ENCODE data around the gene PRPF31.

Gene PRPF31

DNA sequence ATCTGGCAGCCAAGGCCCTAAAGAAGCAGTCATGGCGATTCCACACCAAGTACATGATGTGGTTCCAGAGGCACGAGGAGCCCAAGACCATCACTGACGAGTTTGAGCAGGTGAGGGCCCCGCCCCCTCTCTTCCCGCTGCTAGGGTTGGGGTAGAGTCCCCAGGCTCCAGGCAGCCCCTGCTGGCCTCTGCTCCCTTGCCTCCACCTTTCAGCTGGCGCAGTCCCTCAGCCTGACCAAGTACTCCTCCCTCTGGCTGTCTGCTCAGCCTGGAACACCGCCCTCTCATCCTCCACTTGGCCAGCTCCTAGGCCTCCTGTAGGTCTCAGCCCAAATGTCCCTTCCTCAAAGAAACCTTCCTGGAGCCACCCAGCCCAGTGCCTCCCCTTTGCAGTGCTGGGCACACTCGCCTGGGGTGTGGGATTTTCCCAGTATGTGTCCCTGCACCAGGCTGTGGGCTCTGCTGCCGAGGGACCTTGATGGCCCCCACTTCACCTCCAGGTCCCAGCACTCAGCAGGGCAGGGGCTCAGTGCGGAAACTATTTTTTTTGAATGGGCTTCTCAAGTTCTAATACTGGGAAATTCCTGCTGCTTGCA lies 38.3 kb downstream of the PRPF31 start:
- TF ChIP-seq, protein P1, sequence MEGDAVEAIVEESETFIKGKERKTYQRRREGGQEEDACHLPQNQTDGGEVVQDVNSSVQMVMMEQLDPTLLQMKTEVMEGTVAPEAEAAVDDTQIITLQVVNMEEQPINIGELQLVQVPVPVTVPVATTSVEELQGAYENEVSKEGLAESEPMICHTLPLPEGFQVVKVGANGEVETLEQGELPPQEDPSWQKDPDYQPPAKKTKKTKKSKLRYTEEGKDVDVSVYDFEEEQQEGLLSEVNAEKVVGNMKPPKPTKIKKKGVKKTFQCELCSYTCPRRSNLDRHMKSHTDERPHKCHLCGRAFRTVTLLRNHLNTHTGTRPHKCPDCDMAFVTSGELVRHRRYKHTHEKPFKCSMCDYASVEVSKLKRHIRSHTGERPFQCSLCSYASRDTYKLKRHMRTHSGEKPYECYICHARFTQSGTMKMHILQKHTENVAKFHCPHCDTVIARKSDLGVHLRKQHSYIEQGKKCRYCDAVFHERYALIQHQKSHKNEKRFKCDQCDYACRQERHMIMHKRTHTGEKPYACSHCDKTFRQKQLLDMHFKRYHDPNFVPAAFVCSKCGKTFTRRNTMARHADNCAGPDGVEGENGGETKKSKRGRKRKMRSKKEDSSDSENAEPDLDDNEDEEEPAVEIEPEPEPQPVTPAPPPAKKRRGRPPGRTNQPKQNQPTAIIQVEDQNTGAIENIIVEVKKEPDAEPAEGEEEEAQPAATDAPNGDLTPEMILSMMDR (conservative IDR thresholded peaks at IDR 0.05; ENCODE audit: low read length): no peak
- TF ChIP-seq EZH2phosphoT487 (IDR thresholded peaks at IDR 0.05; ENCODE audit: borderline replicate concordance): no peak
- Histone ChIP-seq H4K20me1 (ENCODE audit: insufficient read depth, low read length, poor library complexity, severe bottlenecking) (peaks cover 13% of the 10 kb centered on the region), H3K9ac (ENCODE audit: low read depth, low read length, poor library complexity, severe bottlenecking) (no peak overlapping the region), H3K36me3 (ENCODE audit: insufficient read depth, low read length) (peaks cover 77% of the 10 kb centered on the region; the same call in 1 of the 2 replicates), H3K4me3 (ENCODE audit: low read length, poor library complexity, severe bottlenecking) (no peak overlapping the region), H3F3A (ENCODE audit: low read depth) (peaks cover 10% of the 10 kb centered on the region; the same call in 1 of the 2 replicates), H3K79me2 (ENCODE audit: insufficient read depth, low read length) (peaks cover 16% of the 10 kb centered on the region), H3K27me3 (ENCODE audit: insufficient read depth, low read length, poor library complexity, severe bottlenecking) (no peaks in the 10 kb centered on the region), H3K9me3 (ENCODE audit: insufficient read depth, low read depth, low read length) (no peaks in the 10 kb centered on the region), H3K4me2 (ENCODE audit: low read depth, low read length, poor library complexity, severe bottlenecking) (no peak overlapping the region), H2AFZ (ENCODE audit: low read length) (no peak overlapping the region), H3K9me2 (replicated peaks; ENCODE audit: low read depth, low read length) (no peaks in the 10 kb centered on the region), H3K4me1 (ENCODE audit: insufficient read depth, low read length, poor library complexity, severe bottlenecking) (peaks cover 9% of the 10 kb centered on the region)

DNA sequence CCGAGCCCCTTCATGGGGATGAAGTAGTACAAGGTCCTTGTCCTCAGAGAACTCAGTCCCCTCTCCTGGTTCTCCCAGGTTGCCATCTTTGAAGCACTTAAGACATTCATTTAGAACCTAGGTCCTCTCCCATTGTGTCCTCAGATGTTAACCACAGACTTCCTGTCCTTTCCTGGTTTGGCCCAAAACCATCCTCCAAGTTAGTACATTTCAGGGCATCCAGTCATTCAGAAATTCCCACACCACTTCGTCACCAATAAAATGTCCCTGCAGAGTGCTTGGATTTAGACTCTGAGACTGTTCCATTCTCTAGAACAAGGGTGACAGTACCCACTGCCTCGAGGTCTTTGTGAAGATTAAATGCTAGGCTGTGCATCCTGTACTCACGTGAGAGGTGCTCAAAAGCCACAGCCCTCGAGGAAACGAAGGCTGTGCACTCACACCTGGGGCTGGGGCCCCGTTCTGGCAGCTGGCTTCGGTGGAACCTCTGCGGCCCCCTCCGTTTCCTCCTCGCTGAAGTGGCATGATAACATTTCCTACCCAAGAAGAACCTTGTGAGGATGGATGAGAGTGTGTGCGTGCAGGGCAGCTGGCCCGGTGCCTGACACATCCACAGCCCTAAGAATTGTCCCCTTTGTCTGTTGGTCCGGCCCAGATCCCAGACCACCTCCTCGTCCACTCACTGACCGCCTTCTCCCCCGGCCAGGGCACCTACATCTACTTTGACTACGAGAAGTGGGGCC lies 39.2 kb downstream of the PRPF31 start:
- Histone ChIP-seq H4K20me1 (ENCODE audit: insufficient read depth, low read length, poor library complexity, severe bottlenecking) (peaks cover 16% of the 10 kb centered on the region), H3K9me3 (ENCODE audit: insufficient read depth, low read depth, low read length) (no peaks in the 10 kb centered on the region), H3K9me2 (replicated peaks; ENCODE audit: low read depth, low read length) (no peaks in the 10 kb centered on the region), H3K9ac (ENCODE audit: low read depth, low read length, poor library complexity, severe bottlenecking) (no peak overlapping the region), H3K27me3 (ENCODE audit: insufficient read depth, low read length, poor library complexity, severe bottlenecking) (no peaks in the 10 kb centered on the region), H3K4me2 (ENCODE audit: low read depth, low read length, poor library complexity, severe bottlenecking) (no peak overlapping the region), H3F3A (ENCODE audit: low read depth) (peaks cover 10% of the 10 kb centered on the region; the same call in 1 of the 2 replicates), H3K4me3 (ENCODE audit: low read length, poor library complexity, severe bottlenecking) (no peak overlapping the region), H3K79me2 (ENCODE audit: insufficient read depth, low read length) (peaks cover 20% of the 10 kb centered on the region), H2AFZ (ENCODE audit: low read length) (no peak overlapping the region), H3K4me1 (ENCODE audit: insufficient read depth, low read length, poor library complexity, severe bottlenecking) (peaks cover 13% of the 10 kb centered on the region), H3K36me3 (ENCODE audit: insufficient read depth, low read length) (peaks cover 68% of the 10 kb centered on the region; the same call in 1 of the 2 replicates)
- TF ChIP-seq, protein P1 (conservative IDR thresholded peaks at IDR 0.05; ENCODE audit: low read length): no peak
- no peak for TF ChIP-seq EZH2phosphoT487 (IDR thresholded peaks at IDR 0.05; ENCODE audit: borderline replicate concordance)

DNA sequence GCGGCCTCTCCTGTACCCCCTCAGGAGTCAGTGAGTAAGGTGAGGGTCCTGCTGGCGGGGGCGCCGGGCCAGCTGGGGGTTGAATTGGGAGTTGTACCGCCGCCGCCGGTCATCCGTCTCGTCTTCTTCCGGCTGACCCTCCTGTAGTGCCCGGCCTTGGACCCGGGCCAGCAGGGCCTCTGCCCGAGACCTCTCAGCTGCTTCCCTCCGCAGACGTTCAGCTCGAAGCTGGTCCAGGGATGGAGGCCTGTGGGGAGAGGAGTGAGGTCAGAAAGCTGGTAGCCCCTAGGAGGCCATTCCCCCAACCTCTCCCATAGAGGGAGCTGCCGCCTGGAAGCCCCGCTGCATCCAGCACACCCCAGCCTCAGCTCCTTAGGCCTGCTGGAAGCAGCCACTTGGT lies 40.1 kb downstream of the PRPF31 start:
- Histone ChIP-seq H3K79me2 (ENCODE audit: insufficient read depth, low read length) (peaks cover 26% of the 10 kb centered on the region), H3K9ac (ENCODE audit: low read depth, low read length, poor library complexity, severe bottlenecking) (no peak overlapping the region), H3K9me3 (ENCODE audit: insufficient read depth, low read depth, low read length) (no peaks in the 10 kb centered on the region), H3K4me1 (ENCODE audit: insufficient read depth, low read length, poor library complexity, severe bottlenecking) (peaks cover 17% of the 10 kb centered on the region), H3K36me3 (ENCODE audit: insufficient read depth, low read length) (peaks cover 59% of the 10 kb centered on the region; the same call in 1 of the 2 replicates), H3K4me3 (ENCODE audit: low read length, poor library complexity, severe bottlenecking) (no peak overlapping the region), H3F3A (ENCODE audit: low read depth) (peaks cover 10% of the 10 kb centered on the region; the same call in 1 of the 2 replicates), H3K4me2 (ENCODE audit: low read depth, low read length, poor library complexity, severe bottlenecking) (no peak overlapping the region), H4K20me1 (ENCODE audit: insufficient read depth, low read length, poor library complexity, severe bottlenecking) (peaks cover 16% of the 10 kb centered on the region), H3K27me3 (ENCODE audit: insufficient read depth, low read length, poor library complexity, severe bottlenecking) (no peaks in the 10 kb centered on the region), H2AFZ (ENCODE audit: low read length) (no peak overlapping the region), H3K9me2 (replicated peaks; ENCODE audit: low read depth, low read length) (no peaks in the 10 kb centered on the region)
- no peak for TF ChIP-seq EZH2phosphoT487 (IDR thresholded peaks at IDR 0.05; ENCODE audit: borderline replicate concordance)
- TF ChIP-seq, protein P1 (conservative IDR thresholded peaks at IDR 0.05; ENCODE audit: low read length): no peak

Data from Loucy (cell line).